ENCODE data around the gene DYNC2I2.

The DYNC2I2 gene

DNA sequence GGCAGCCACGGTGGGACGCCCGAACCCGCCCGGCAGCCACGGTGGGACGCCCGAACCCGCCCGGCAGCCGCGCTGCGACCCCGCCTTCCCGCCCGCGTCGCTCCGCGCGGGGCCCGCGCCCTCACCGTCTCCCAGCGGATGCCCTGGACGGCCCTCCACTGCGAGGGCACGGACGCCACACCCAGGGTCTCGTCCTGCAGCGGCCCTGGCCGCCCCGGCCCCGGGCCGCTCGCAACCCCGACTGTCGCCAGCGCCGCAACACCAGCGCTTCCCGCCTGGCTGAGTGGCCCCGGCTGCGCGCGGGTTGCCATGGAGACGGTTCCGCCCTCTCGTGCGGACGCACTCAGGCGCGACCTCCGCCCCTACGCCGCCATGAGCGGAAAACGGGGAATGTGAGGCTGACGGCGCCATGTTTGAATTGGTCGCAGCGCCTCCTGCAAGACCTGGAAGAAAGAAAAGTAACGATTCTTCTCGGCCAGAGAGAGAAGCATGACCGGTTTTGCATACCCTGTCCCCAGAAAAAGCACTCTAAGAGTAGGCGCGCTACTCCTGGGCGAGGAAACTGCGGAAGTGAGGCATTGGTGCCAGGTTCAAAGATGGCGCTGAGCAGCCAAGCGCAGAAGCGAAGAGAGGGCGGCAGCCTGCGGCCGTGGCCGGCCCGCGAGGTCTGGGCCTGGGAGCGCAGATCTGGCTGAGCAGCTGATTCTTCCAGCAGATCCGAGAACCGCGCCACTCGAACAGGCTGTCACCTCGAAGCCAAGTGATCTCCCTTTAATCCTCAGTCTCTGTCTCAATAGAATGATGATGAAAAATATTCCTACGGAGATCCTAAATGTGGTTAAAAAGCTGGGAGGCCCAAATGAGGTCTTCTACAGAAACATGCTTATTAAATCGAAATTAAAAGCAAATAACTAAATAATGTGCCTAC, at the start of gene DYNC2I2:
Gene DYNC2I2, minus strand, starts transcription at position 432 of the 928 bp plus-strand sequence. Its CDS starts 121 bp downstream, at position 311.
- peak within 1 kb of the TSS; percentile 63 for H3K4me3 ChIP-seq (replicated peaks; ENCODE audit: low read depth, low read length)
- TF ChIP-seq, protein P1, sequence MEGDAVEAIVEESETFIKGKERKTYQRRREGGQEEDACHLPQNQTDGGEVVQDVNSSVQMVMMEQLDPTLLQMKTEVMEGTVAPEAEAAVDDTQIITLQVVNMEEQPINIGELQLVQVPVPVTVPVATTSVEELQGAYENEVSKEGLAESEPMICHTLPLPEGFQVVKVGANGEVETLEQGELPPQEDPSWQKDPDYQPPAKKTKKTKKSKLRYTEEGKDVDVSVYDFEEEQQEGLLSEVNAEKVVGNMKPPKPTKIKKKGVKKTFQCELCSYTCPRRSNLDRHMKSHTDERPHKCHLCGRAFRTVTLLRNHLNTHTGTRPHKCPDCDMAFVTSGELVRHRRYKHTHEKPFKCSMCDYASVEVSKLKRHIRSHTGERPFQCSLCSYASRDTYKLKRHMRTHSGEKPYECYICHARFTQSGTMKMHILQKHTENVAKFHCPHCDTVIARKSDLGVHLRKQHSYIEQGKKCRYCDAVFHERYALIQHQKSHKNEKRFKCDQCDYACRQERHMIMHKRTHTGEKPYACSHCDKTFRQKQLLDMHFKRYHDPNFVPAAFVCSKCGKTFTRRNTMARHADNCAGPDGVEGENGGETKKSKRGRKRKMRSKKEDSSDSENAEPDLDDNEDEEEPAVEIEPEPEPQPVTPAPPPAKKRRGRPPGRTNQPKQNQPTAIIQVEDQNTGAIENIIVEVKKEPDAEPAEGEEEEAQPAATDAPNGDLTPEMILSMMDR (IDR thresholded peaks at IDR 0.05; ENCODE audit: low read length, missing control alignments): no peak
- DNase-seq (ENCODE audit: low read depth): peak; percentile 95

DNA sequence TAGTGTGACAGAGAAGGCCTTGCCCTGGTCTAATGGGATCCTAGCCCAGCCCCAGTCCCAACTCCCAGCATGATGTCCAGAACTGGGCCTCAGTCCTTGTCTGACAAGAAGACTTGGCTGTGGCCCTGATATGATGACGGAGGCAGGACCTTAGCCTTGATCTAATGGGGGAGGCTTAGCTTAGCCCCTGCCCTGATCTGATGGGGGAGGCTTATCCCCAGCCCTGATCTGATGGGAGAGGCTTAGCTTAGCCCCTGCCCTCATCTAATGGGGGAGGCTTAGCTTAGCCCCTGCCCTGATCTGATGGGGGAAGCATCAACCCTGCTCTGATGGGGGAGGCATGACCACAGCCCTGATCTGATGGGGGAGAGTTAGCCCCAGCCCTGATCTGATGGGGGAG, 49.4 kb upstream of the DYNC2I2 start:
- no peak overlapping the region for H3K4me3 ChIP-seq (replicated peaks; ENCODE audit: low read depth, low read length)
- TF ChIP-seq, protein P1 (IDR thresholded peaks at IDR 0.05; ENCODE audit: low read length, missing control alignments): no peak
- no peak for DNase-seq (ENCODE audit: low read depth)

DNA sequence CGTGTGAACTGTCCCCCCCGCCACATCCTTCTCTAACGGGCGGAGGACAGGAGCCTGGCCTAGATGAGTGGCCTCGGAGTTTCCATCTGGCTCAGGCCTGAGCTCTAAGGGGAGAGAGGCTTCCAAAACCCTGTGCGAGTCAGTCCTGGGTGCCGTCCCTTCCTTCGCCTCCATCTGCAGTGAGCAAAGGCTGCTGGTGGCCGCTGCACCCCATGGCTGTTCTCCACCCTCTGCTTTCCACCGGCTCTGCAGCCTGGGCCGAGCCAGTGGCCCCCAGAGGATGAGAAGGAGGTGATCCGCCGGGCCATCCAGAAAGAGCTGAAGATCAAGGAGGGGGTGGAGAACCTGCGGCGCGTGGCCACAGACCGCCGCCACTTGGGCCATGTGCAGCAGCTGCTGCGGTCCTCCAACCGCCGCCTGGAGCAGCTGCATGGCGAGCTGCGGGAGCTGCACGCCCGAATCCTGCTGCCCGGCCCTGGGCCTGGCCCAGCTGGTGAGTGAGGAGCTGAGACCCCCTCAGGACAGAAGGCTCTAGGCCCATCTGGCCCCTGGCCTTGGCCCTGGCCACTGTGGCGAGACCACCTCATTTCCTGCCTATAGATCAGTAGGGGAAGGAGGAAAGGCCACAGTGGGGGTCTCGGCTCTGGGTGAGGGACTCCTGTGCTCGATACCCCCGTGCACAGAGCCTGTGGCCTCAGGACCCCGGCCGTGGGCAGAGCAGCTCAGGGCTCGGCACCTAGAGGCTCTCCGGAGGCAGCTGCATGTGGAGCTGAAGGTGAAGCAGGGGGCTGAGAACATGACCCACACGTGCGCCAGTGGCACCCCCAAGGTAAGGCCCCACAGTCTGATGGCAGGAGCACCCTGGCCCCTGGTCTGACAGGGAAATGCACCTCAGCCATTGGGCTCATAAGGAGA, 48.7 kb upstream of the DYNC2I2 start:
- TF ChIP-seq, protein P1 (IDR thresholded peaks at IDR 0.05; ENCODE audit: low read length, missing control alignments): no peak
- no peak for DNase-seq (ENCODE audit: low read depth)
- H3K4me3 ChIP-seq (replicated peaks; ENCODE audit: low read depth, low read length): no peak overlapping the region

DNA sequence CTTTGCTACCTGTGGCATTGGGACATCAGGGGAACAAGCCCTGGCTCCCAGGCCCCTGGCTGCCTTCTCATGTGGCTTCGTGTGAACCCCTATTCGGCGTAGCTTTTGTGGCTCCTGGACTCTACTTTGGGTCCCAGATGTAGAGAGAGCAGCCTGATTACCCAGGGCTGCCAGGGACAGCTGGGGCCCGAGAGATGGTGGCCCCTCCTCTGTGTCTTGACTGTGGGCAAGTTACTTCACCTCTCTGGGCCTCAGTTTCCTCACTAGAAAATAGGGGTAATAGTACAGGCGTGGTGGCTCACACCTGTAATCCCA, 47.7 kb upstream of the DYNC2I2 start:
- H3K4me3 ChIP-seq (replicated peaks; ENCODE audit: low read depth, low read length): no peak overlapping the region
- TF ChIP-seq, protein P1 (IDR thresholded peaks at IDR 0.05; ENCODE audit: low read length, missing control alignments): no peak
- no peak for DNase-seq (ENCODE audit: low read depth)

DNA sequence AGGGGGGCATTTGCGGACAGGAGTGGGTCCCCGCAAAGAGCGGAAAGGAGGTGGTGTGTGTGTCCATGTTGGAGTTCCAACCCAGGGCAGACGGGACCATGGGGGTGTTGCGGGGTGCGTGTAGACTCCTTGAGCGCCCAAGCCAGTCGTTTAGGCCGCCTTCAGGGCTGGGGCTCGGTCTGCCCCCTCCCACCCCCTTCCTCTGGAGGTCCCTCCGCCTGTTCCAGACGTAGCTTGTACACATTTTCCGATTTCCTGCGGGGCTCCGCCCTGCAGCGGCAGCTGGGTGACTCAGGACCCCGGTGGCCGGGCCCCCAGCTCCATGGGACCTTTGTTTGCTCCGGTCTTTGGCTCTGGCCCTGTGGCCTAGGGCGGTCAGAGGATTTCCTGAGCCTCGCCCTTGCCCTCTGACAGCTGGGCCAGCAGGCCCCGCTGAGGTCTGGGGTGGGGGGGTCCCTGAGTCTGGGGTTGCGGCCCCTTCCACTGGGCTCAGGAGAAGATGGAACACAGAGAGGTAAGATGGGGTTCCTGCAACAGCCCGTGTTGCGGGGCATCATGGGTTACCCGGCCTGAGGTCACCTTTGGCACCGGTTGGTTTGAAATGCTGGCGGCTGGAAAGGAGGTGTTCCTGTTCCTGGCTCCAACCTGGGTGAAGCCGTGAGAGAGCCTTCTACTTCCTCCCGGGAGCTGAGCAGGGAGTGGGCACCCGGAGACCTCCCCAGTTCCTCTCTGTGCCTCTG, 47.1 kb upstream of the DYNC2I2 start:
- DNase-seq (ENCODE audit: low read depth): no peak
- TF ChIP-seq, protein P1 (IDR thresholded peaks at IDR 0.05; ENCODE audit: low read length, missing control alignments): no peak
- H3K4me3 ChIP-seq (replicated peaks; ENCODE audit: low read depth, low read length): peak overlapping the region; percentile 65

DNA sequence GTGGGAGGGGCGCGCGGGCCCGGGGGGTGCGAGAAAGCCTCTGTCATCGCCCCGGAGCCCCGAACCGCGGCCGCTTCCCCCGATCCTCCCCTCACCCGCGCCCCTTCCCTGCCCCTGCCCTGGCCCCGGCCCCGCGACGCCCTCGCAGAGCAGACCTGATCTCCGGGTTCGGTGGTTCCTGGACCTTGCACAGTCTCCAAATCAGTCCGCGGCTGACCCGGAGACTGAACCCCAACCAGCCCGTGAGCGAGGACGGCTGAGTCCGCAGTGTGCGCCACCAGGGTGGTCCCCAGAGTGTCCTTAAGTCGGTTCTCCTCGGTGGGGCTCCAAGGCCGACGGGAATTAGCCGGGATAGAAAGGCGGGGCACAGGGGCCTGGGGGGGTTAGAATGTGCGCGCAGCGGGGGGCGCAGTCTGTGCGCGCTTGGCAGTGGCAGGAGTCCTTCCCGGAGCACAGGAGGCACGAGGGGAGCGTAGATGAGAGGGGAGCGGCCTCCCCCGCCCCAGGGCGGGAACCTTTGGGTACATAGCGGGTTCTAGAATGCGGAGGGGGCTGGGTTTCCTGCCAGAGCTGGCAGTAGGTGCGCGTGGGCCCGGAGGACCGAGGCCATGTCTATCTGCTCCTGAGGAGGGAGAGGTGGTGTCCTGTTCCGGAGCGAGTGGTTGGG, 46.4 kb upstream of the DYNC2I2 start:
- TF ChIP-seq, protein P1 (IDR thresholded peaks at IDR 0.05; ENCODE audit: low read length, missing control alignments): no peak
- DNase-seq (ENCODE audit: low read depth): no peak
- peak overlapping the region; percentile 65 for H3K4me3 ChIP-seq (replicated peaks; ENCODE audit: low read depth, low read length)

All from fibroblast of pulmonary artery (primary cell).